HepG2 (cell line): ENCODE results near the gene HIGD1C. TPM values are rescaled to one million over a fixed set of nuclear protein-coding genes. Genes with fewer than 3 reads are reported as not detected.
"Not testable (repeated sequence)": the region's sequence is repeated elsewhere in the genome, so short reads cannot be mapped to it uniquely, and the experiment has no call there.

ENCODE experiments used
- ATAC-seq: fragments of 200-7000 bp; cut with Tn5 transposase; 3 replicates; pipeline ENCODE4 v1.9.1; 2020; ENCODE audit warnings: mild to moderate bottlenecking, moderate library complexity
- BruUV-seq: library from RNA; stranded (reverse); fragments of 400-500 nt; replicated peaks from 2 replicates; lab custom pipeline; 2021; lab: Mats Ljungman, UMichigan
- CTCF ChIA-PET: fragments of 300-600 bp; formaldehyde crosslinking; extraction: SDS; loops from one replicate; lab custom pipeline; 2021; ENCODE audit warnings: low total read pairs, inconsistent platforms, low intra/inter-chr PET ratio; lab: Yijun Ruan, JAX
- POLR2A ChIA-PET: fragments of 350-600 bp; sonication (Branson Sonifier 250); formaldehyde crosslinking; loops from one replicate; lab custom pipeline; 2020; ENCODE audit warnings: antibody characterized with exemption, inconsistent platforms; lab: Yijun Ruan, JAX
- DNase-seq: peaks from one replicate; pipeline ENCODE4 v3.0.0-alpha.2; 2015; ENCODE audit warnings: low spot score
- FAIRE-seq: peaks from 3 replicates; lab custom pipeline; 2011; peaks lifted over from hg19 to GRCh38; lab: Jason Lieb, UNC
- H2AFZ ChIP-seq: one replicate; pipeline ENCODE4 v1.6.1; 2011; ENCODE audit warnings: low read length, inconsistent platforms
- H3K27ac ChIP-seq: fragments of 300-600 bp; 3 replicates; pipeline ENCODE4 v1.8.0; 2011; ENCODE audit warnings: mixed run types, mild to moderate bottlenecking, mixed read lengths, low read length, inconsistent platforms; ENCODE audit not compliant: insufficient read depth; ENCODE audit errors: extremely low read length
- H3K27me3 ChIP-seq, 2 experiments: fragments of 200-600 bp in 1 of 2; 2 replicates in 1 of 2; 3 replicates in 1 of 2; pipeline versions ENCODE4 v1.6.0 to v1.8.0; 2011; ENCODE audit warnings: low read length in 2 of 2, mild to moderate bottlenecking in 2 of 2, moderate library complexity in 2 of 2, inconsistent platforms in 1 of 2; ENCODE audit not compliant: insufficient read depth in 2 of 2, control insufficient read depth in 1 of 2
- H3K36me3 ChIP-seq, 2 experiments: fragments of 200-600 bp in 1 of 2; replicated peaks in 1 of 2; 2 replicates in 1 of 2; 3 replicates in 1 of 2; pipeline versions ENCODE4 v1.5.1 to v1.8.0; 2011; ENCODE audit warnings: low read length in 2 of 2, inconsistent platforms in 1 of 2; ENCODE audit not compliant: insufficient read depth in 2 of 2, control insufficient read depth in 1 of 2
- H3K4me1 ChIP-seq: 2 replicates; pipeline ENCODE4 v1.5.1; 2012; ENCODE audit warnings: low read length, inconsistent platforms; ENCODE audit not compliant: insufficient read depth
- H3K4me2 ChIP-seq: 2 replicates; pipeline ENCODE4 v1.6.0; 2011; ENCODE audit warnings: low read depth, low read length, inconsistent platforms
- H3K4me3 ChIP-seq, 3 experiments: fragments of 200-600 bp in 1 of 3; sonication (generic), shearing (Covaris generic) in 1 of 3; replicated peaks in 1 of 3; 2 replicates each; pipeline ENCODE4 v1.5.1; 2011 to 2016; ENCODE audit warnings: low read length in 3 of 3, inconsistent platforms in 2 of 3, low read depth in 2 of 3, mild to moderate bottlenecking in 2 of 3, control low read depth in 1 of 3, mixed read lengths in 1 of 3; ENCODE audit not compliant: insufficient read depth in 1 of 3
- H3K79me2 ChIP-seq: one replicate; pipeline ENCODE4 v1.6.1; 2011; ENCODE audit warnings: low read length, inconsistent platforms; ENCODE audit not compliant: insufficient read depth
- H3K9ac ChIP-seq: 2 replicates; pipeline ENCODE4 v1.6.0; 2011; ENCODE audit warnings: mild to moderate bottlenecking, low read depth, low read length, inconsistent platforms; ENCODE audit not compliant: insufficient read depth
- H3K9me3 ChIP-seq: 2 replicates; pipeline ENCODE4 v1.5.1; 2012; ENCODE audit warnings: mild to moderate bottlenecking, low read length
- H4K20me1 ChIP-seq: 2 replicates; pipeline ENCODE4 v1.6.0; 2011; ENCODE audit warnings: inconsistent platforms, mild to moderate bottlenecking, low read length, moderate library complexity; ENCODE audit not compliant: insufficient read depth
- CBX5 ChIP-seq: sonication (generic); formaldehyde crosslinking; IDR thresholded peaks from 2 replicates; pipeline ENCODE4 v1.4.0; 2020; ENCODE audit warnings: missing genetic modification reagents, borderline replicate concordance
- HNF4A ChIP-seq: sonication (generic); formaldehyde crosslinking; IDR thresholded peaks from 2 replicates; pipeline ENCODE4 v1.4.0; 2020; ENCODE audit warnings: missing genetic modification reagents
- MLLT10 ChIP-seq: sonication (generic); formaldehyde crosslinking; IDR thresholded peaks from 2 replicates; pipeline ENCODE4 v1.4.0; 2020; ENCODE audit warnings: missing genetic modification reagents
- ZNF362 ChIP-seq: sonication (generic); formaldehyde crosslinking; IDR thresholded peaks from 2 replicates; pipeline ENCODE4 v1.4.0; 2020; ENCODE audit warnings: missing genetic modification reagents, mild to moderate bottlenecking, borderline replicate concordance
- ZNF644 ChIP-seq: IDR thresholded peaks from 2 replicates; pipeline ENCODE4 v1.6.1; 2016; ENCODE audit warnings: low read depth
- ZSCAN29 ChIP-seq: sonication (generic); formaldehyde crosslinking; conservative IDR thresholded peaks from 2 replicates; pipeline ENCODE4 v1.4.0; 2020; ENCODE audit warnings: mild to moderate bottlenecking, missing genetic modification reagents
- WGBS: methylation state at CpG from one replicate; pipeline ENCODE4 v1.1.6; 2017; ENCODE audit warnings: low lambda C conversion rate; 5-methylcytosine and 5-hydroxymethylcytosine counted together
- in situ Hi-C: cut with HindIII; loops from 2 replicates; pipeline ENCODE4 v1.10.0; 2017; ENCODE audit warnings: low pct_unique_long_range_greater_than_20kb; ENCODE audit not compliant: extremely low pct_ligation_motif_present
- intact Hi-C: fragments of 100-400 bp; cut with micrococcal nuclease; formaldehyde crosslinking; loops from one replicate; pipeline ENCODE4 v1.10.0; 2022; ENCODE audit not compliant: unreplicated experiment
- polyA plus RNA-seq, 8 experiments: library from polyadenylated mRNA; depleted of rRNA in 3 of 8; stranded (reverse) in 7 of 8; unstranded in 1 of 8; fragments of >200 nt; fragmentation: Illumina TruSeq in 4 of 8; extraction: Trizol in 4 of 8; gene quantifications; 2 replicates each; pipeline versions ENCODE4 v1.2.1 to v1.2.3, GENCODE V29; 2011 to 2016; ENCODE audit warnings: low read depth in 4 of 8, missing spikeins in 1 of 8, mixed read lengths in 1 of 8; ENCODE audit not compliant: insufficient read depth in 1 of 8
- total RNA-seq, 5 experiments: library from RNA; depleted of rRNA; stranded (reverse); fragments of >200 nt; fragmentation: Illumina TruSeq; extraction: Trizol; gene quantifications; 2 replicates each; pipeline ENCODE4 v1.2.3, GENCODE V29; 2016; ENCODE audit warnings: low read depth in 1 of 5
- TF ChIP-seq, protein P1 (sequence below): sonication (generic); formaldehyde crosslinking; IDR thresholded peaks from 2 replicates; pipeline ENCODE4 v1.5.0; 2020; ENCODE audit warnings: missing genetic modification reagents

Gene HIGD1C
- total and polyA plus RNA-seq, 2 of the 13 experiments (the other 11 are each of a cell fraction or from before 2014, with no cell fraction given), result not detected

- no peak for TF ChIP-seq CBX5 (CRISPR knock-in tag)
- TF ChIP-seq MLLT10 (CRISPR knock-in tag), result no peak
- TF ChIP-seq, protein P1, sequence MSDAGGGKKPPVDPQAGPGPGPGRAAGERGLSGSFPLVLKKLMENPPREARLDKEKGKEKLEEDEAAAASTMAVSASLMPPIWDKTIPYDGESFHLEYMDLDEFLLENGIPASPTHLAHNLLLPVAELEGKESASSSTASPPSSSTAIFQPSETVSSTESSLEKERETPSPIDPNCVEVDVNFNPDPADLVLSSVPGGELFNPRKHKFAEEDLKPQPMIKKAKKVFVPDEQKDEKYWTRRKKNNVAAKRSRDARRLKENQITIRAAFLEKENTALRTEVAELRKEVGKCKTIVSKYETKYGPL (CRISPR knock-in tag), result no peak
Observed at GRCh38 chr12:50952510-50952909, at the start of gene HIGD1C (continued).

GRCh38 chr12:50908479-50908878 lies 43.9 kb upstream of the HIGD1C start:
- H3K9ac ChIP-seq, H3K27me3 ChIP-seq, H3K27ac ChIP-seq, H4K20me1 ChIP-seq, FAIRE-seq, CTCF ChIA-PET, in situ Hi-C loops, intact Hi-C loops, H3K36me3 ChIP-seq, ATAC-seq, H2AFZ ChIP-seq, H3K79me2 ChIP-seq, BruUV-seq: not testable (repeated sequence)
- peak overlapping the region; percentile 58 for H3K4me2 ChIP-seq
- peak; percentile 62 for DNase-seq
- WGBS, result under 1% methylated on average over 5 of the region's 5 CpGs
- H3K4me3 ChIP-seq, result peak overlapping the region in 1 of 3 experiments; percentile 10; a peak in 1 of 6 replicates
- POLR2A ChIA-PET, result interaction anchor here (0.6 to 0.8 kb wide), 2 partner anchors 16 to 20 kb away, joined by 3 to 8 read pairs; a partner anchor contains a TSS
- TF ChIP-seq HNF4A (CRISPR knock-in tag) (peak; percentile 50; the same call in 1 of the 2 replicates), ZNF644 (CRISPR knock-in tag) (peak; percentile 39; the same call in 1 of the 2 replicates), ZSCAN29 (peak; percentile 83; the same call in 1 of the 2 replicates), ZNF362 (peak; percentile 29; the same call in 1 of the 2 replicates)
- peaks cover 14% of the 10 kb centered on the region; the same call in 1 of the 2 replicates for H3K9me3 ChIP-seq
- peaks cover 13% of the 10 kb centered on the region for H3K4me1 ChIP-seq

DNA sequence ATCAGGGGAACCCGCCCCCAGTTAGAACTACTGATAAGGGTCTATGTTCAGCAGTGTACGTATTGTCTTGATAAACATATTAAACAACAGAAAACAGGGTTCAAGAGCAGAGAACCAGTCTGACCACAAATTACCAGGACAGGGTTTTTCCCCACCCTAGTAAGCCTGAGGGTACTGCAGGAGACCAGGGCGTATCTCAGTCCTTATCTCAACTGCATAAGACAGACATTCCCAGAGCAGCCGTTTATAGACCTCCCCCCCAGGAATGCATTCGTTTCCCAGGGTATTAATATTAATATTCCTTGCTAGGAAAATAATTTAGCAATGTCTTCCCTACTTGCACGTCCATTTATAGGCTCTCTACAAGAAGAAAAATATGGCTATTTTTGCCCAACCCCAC lies 40.0 kb upstream of the HIGD1C start:
- in situ Hi-C loops, H3K27ac ChIP-seq, BruUV-seq, H3K79me2 ChIP-seq, H3K36me3 ChIP-seq, CTCF ChIA-PET, H3K4me3 ChIP-seq, FAIRE-seq, H4K20me1 ChIP-seq, intact Hi-C loops, ATAC-seq, POLR2A ChIA-PET, H3K4me2 ChIP-seq, H2AFZ ChIP-seq, DNase-seq, H3K9ac ChIP-seq, H3K27me3 ChIP-seq: not testable (repeated sequence)
- 34% methylated on average over 6 of the region's 6 CpGs for WGBS
- Histone ChIP-seq H3K9me3 (peaks cover 36% of the 10 kb centered on the region), H3K4me1 (peaks cover 13% of the 10 kb centered on the region)
